GM10266 (cell line): ENCODE measurements around the gene SMAP1.
"Not testable (repeated sequence)": the region's sequence is repeated elsewhere in the genome, so short reads cannot be mapped to it uniquely, and the experiment has no call there.

Experiments used
- DNase-seq: peaks from one replicate; pipeline ENCODE4 v3.0.0; 2012; ENCODE audit errors: extremely low spot score
- TF ChIP-seq, protein P1 (sequence below): IDR thresholded peaks from 2 replicates; pipeline ENCODE4 v1.5.1; 2012; ENCODE audit warnings: mild to moderate bottlenecking, low read depth; ENCODE audit not compliant: control insufficient read depth, insufficient read depth; ENCODE audit errors: missing control alignments

Gene SMAP1

DNA sequence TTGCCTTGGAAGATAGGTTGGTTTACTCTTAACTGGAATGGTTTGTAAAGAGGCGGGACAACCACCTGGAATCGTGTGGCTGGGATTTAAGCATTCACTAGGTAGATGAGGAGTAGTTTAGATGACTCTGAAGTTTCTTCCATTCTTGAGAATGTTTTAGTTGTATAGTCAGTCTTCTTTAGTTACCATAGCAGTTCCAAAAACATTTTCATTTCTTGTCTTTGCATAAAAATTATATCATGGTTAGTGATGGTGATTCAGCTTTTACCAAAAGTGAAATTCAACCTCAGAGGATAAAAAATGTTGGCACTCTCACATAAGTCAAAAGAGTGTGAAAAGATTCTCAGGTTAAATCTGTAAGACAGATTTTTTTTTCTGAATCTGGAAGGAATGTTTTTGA is 70.3 kb downstream of the SMAP1 start:
- TF ChIP-seq, protein P1, sequence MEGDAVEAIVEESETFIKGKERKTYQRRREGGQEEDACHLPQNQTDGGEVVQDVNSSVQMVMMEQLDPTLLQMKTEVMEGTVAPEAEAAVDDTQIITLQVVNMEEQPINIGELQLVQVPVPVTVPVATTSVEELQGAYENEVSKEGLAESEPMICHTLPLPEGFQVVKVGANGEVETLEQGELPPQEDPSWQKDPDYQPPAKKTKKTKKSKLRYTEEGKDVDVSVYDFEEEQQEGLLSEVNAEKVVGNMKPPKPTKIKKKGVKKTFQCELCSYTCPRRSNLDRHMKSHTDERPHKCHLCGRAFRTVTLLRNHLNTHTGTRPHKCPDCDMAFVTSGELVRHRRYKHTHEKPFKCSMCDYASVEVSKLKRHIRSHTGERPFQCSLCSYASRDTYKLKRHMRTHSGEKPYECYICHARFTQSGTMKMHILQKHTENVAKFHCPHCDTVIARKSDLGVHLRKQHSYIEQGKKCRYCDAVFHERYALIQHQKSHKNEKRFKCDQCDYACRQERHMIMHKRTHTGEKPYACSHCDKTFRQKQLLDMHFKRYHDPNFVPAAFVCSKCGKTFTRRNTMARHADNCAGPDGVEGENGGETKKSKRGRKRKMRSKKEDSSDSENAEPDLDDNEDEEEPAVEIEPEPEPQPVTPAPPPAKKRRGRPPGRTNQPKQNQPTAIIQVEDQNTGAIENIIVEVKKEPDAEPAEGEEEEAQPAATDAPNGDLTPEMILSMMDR: no peak
- no peak for DNase-seq

DNA sequence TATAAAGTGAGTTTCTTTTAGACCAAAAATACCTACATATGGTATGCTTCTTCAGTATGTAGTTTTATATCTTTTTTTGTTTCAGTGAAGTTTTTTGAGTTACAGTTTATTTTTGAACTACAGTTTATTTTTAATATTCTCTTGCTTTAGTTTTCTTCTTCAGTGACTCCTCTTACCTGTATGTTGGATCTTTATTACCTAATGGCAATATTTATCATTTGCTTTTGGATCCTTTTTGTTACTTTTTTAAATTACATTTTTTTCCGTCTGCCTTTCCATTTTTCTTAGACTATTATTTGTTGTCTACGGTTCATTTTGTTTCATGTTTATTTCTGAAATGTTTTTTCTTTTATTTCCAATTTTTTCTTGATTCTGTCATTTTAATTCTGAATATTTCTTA is 71.9 kb downstream of the SMAP1 start:
- DNase-seq: no peak

DNA sequence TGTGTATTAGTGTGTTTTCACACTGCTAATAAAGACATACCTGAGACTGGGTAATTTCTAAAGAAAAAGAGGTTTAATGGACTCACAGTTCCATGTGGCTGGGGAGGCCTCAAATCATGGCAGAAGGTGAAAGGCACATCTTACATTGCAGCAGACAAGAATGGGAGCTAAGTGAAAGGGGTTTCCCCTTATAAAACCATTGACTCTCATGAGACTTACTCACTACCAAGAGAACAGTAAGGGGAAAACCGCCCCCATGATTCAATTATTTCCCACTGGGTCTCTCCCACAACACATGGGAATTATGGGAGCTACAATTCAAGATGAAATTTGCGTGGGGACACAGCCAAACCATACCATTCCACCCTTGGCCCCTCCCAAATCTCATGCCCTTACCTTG is 73.1 kb downstream of the SMAP1 start:
- not testable (repeated sequence) for DNase-seq

More for the DNA sequence above, 71.9 kb downstream of the SMAP1 start:
- TF ChIP-seq, protein P1: no peak

DNA sequence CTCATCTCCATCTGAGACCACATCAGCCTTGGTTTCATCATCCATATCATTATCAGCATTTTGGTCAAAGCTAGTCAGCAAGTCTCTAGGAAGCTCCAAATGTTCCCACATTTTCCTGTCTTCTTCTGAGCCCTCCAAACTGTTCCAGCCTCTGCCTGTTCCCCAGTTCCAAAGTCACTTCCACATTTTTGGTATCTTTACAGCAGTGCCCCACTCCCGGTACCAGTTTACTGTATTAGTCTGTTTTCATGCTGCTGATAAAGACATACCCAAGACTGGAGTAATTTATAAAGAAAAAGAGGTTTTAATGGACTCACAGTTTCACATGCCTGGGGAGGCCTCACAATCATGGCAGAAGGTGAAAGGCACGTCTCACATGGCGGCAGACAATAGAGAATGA is 74.8 kb downstream of the SMAP1 start:
- not testable (repeated sequence) for DNase-seq

- TF ChIP-seq, protein P1: no peak
- no peak for DNase-seq
These were observed 86.2 kb downstream of the SMAP1 start for GRCh38 chr6:70753870-70754380.

- TF ChIP-seq, protein P1: no peak
- no peak for DNase-seq
These were observed 91.2 kb downstream of the SMAP1 start for GRCh38 chr6:70758883-70759282.

GRCh38 chr6:70763754-70764510 is 96.2 kb downstream of the SMAP1 start:
- no peak for DNase-seq
- TF ChIP-seq, protein P1: no peak

DNA sequence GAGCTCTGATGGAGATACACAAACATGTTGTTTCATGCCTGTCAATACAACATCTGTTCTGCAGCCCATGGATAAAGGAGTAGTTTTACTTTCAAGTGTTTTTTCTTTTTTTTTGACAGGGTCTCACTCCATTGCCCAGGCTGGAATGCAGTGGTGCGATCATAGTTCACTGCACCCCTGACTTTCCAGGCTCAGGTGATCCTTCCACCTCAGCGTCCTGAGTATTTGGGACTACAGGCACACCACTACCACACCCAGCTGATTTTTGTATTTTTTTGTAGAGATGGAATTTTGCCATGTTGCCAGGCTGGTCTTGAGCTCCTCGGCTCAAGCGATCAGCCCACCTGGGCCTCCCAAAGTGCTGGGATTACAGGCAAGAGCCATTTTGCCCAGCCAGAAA is 97.0 kb downstream of the SMAP1 start:
- no peak for DNase-seq
- TF ChIP-seq, protein P1: no peak

GRCh38 chr6:70771351-70771750 is 103.7 kb downstream of the SMAP1 start:
- DNase-seq: not testable (repeated sequence)
